KMS-11 (cell line): Measurements from ENCODE around the gene ENTPD3.

Experiments
- H2AFZ ChIP-seq: fragments of 200-600 bp; sonication (generic); 2 replicates; pipeline ENCODE4 v1.6.1; 2016; ENCODE audit warnings: antibody characterized with exemption, mixed run types, low read depth
- H3K27ac ChIP-seq: fragments of 200-600 bp; sonication (generic); 2 replicates; pipeline ENCODE4 v1.6.1; 2016; ENCODE audit warnings: mild to moderate bottlenecking, mixed run types
- H3K27me3 ChIP-seq: fragments of 200-600 bp; sonication (generic); 2 replicates; pipeline ENCODE4 v1.6.1; 2017; ENCODE audit warnings: mild to moderate bottlenecking, low read depth, mixed run types, moderate library complexity; ENCODE audit not compliant: insufficient read depth
- H3K36me3 ChIP-seq: fragments of 200-600 bp; sonication (generic); 2 replicates; pipeline ENCODE4 v1.6.1; 2017; ENCODE audit warnings: mild to moderate bottlenecking, mixed run types; ENCODE audit not compliant: insufficient read depth
- H3K4me1 ChIP-seq: fragments of 200-600 bp; sonication (generic); 2 replicates; pipeline ENCODE4 v1.6.1; 2016; ENCODE audit warnings: mild to moderate bottlenecking, low read depth, mixed run types; ENCODE audit not compliant: poor library complexity, severe bottlenecking
- H3K4me2 ChIP-seq: fragments of 200-600 bp; sonication (generic); 2 replicates; pipeline ENCODE4 v1.7.0; 2016; ENCODE audit warnings: mild to moderate bottlenecking, mixed run types
- H3K4me3 ChIP-seq: fragments of 200-600 bp; sonication (generic); IDR thresholded peaks from 2 replicates; pipeline ENCODE4 v1.6.1; 2017; ENCODE audit warnings: low read depth, low read length, mixed read lengths; ENCODE audit not compliant: insufficient read depth
- H3K79me2 ChIP-seq: fragments of 200-600 bp; sonication (generic); 2 replicates; pipeline ENCODE4 v1.6.1; 2016; ENCODE audit warnings: low read depth, mixed run types; ENCODE audit not compliant: insufficient read depth
- H3K9ac ChIP-seq: fragments of 200-600 bp; sonication (generic); 2 replicates; pipeline ENCODE4 v1.6.1; 2016; ENCODE audit warnings: mild to moderate bottlenecking, mixed run types
- H4K20me1 ChIP-seq: fragments of 200-600 bp; sonication (generic); 2 replicates; pipeline ENCODE4 v1.6.1; 2016; ENCODE audit warnings: mild to moderate bottlenecking, mixed run types; ENCODE audit not compliant: insufficient read depth
- TF ChIP-seq, protein P1 (sequence below): fragments of 200-600 bp; sonication (generic); conservative IDR thresholded peaks from 2 replicates; pipeline ENCODE4 v1.6.1; 2017; ENCODE audit warnings: low read depth, mild to moderate bottlenecking, antibody characterized with exemption, low read length, moderate library complexity, mixed read lengths

The ENTPD3 gene

GRCh38 chr3:40404591-40405198 is 17.7 kb downstream of the ENTPD3 start:
- no peaks in the 10 kb centered on the region for H4K20me1 ChIP-seq
- no peak overlapping the region for H3K9ac ChIP-seq
- H3K36me3 ChIP-seq = no peaks in the 10 kb centered on the region
- TF ChIP-seq, protein P1, sequence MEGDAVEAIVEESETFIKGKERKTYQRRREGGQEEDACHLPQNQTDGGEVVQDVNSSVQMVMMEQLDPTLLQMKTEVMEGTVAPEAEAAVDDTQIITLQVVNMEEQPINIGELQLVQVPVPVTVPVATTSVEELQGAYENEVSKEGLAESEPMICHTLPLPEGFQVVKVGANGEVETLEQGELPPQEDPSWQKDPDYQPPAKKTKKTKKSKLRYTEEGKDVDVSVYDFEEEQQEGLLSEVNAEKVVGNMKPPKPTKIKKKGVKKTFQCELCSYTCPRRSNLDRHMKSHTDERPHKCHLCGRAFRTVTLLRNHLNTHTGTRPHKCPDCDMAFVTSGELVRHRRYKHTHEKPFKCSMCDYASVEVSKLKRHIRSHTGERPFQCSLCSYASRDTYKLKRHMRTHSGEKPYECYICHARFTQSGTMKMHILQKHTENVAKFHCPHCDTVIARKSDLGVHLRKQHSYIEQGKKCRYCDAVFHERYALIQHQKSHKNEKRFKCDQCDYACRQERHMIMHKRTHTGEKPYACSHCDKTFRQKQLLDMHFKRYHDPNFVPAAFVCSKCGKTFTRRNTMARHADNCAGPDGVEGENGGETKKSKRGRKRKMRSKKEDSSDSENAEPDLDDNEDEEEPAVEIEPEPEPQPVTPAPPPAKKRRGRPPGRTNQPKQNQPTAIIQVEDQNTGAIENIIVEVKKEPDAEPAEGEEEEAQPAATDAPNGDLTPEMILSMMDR = no peak
- no peak overlapping the region for H2AFZ ChIP-seq
- no peak overlapping the region for H3K4me3 ChIP-seq
- no peaks in the 10 kb centered on the region for H3K27me3 ChIP-seq
- no peak overlapping the region for H3K27ac ChIP-seq
- no peak overlapping the region for H3K4me2 ChIP-seq
- no peaks in the 10 kb centered on the region for H3K4me1 ChIP-seq
- no peaks in the 10 kb centered on the region for H3K79me2 ChIP-seq

DNA sequence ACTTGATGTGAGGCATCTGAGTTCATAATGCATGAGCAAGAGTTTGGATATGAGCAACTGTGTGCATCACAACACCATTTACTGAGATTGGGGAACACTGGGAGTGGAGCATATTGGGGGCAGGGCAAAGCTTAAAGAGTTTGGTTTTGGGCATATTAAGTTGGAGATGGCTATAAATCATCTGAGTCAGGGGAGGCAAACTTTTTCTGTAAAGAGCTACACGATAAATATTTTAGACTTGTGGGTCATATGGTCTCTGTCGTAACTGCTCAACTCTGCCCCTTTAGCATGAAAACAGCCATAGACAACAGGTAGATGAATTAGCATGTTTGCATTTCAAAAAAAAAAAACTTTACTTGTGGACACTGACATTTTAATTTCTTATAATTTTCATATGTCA is 20.0 kb downstream of the ENTPD3 start:
- Histone ChIP-seq H3K27me3 (no peaks in the 10 kb centered on the region), H3K36me3 (no peaks in the 10 kb centered on the region), H3K4me2 (no peak overlapping the region), H3K4me1 (no peaks in the 10 kb centered on the region), H3K4me3 (no peak overlapping the region), H4K20me1 (no peaks in the 10 kb centered on the region), H2AFZ (no peak overlapping the region), H3K9ac (no peak overlapping the region), H3K27ac (no peak overlapping the region), H3K79me2 (no peaks in the 10 kb centered on the region)
- TF ChIP-seq, protein P1 = no peak

DNA sequence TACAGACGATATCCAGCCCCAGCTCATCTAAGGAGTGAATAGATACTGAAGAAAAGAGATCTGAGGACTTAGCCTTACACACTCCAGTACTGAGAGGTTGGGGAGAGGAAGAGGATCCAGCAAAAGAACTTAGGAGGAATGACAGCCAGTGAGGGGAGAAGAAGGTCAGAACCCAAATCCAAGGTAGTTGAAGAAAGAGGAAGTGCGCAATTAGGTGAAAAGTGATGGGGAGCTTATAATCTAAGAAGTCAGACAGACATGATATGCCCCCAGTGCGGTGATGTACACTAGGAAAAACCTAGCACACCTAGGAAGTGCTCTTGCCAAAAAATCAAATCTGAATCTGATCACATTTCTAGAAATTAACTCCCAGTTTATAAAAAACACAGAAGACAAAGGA is 20.6 kb downstream of the ENTPD3 start:
- H3K4me2 ChIP-seq = no peak overlapping the region
- TF ChIP-seq, protein P1 = no peak
- H2AFZ ChIP-seq = no peak overlapping the region
- H3K4me3 ChIP-seq = no peak overlapping the region
- no peaks in the 10 kb centered on the region for H3K4me1 ChIP-seq
- no peaks in the 10 kb centered on the region for H4K20me1 ChIP-seq
- no peaks in the 10 kb centered on the region for H3K27me3 ChIP-seq
- H3K79me2 ChIP-seq = no peaks in the 10 kb centered on the region
- H3K27ac ChIP-seq = no peak overlapping the region
- H3K9ac ChIP-seq = no peak overlapping the region
- H3K36me3 ChIP-seq = no peaks in the 10 kb centered on the region

GRCh38 chr3:40414270-40414669 is 27.3 kb downstream of the ENTPD3 start:
- no peak overlapping the region for H3K27ac ChIP-seq
- no peaks in the 10 kb centered on the region for H4K20me1 ChIP-seq
- no peaks in the 10 kb centered on the region for H3K79me2 ChIP-seq
- no peak overlapping the region for H3K4me3 ChIP-seq
- no peaks in the 10 kb centered on the region for H3K36me3 ChIP-seq
- no peak overlapping the region for H2AFZ ChIP-seq
- H3K4me1 ChIP-seq = no peaks in the 10 kb centered on the region
- no peaks in the 10 kb centered on the region for H3K27me3 ChIP-seq
- TF ChIP-seq, protein P1 = no peak
- no peak overlapping the region for H3K4me2 ChIP-seq
- H3K9ac ChIP-seq = no peak overlapping the region
